HG02610 (cell line): ENCODE data around the gene COX4I1.

Source experiments
- ATAC-seq: cut with Tn5 transposase; IDR thresholded peaks from one replicate; pipeline ENCODE4 v1.9.1; 2021; ENCODE audit warnings: mild to moderate bottlenecking, moderate library complexity; ENCODE audit not compliant: unreplicated experiment

Gene COX4I1

DNA sequence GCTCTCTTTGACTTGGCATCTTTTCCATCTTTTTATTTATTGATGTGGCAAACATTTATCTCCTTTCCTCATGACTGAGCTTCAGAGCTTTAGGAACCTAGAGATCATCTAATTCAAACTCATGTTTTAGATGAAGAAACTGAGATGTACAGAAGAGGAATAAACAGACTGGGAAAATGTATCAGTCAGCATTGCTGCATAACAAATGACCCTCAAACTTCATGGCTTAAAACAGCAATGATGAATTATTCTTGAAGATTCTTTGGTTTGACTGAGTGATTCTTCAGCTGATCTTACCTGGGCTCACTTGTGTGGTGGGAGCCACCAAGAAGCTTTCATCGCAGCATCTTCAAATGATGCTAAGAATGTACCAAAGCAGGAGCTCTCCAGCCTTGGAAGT, 55.4 kb downstream of the COX4I1 start:
- ATAC-seq, result no peak

DNA sequence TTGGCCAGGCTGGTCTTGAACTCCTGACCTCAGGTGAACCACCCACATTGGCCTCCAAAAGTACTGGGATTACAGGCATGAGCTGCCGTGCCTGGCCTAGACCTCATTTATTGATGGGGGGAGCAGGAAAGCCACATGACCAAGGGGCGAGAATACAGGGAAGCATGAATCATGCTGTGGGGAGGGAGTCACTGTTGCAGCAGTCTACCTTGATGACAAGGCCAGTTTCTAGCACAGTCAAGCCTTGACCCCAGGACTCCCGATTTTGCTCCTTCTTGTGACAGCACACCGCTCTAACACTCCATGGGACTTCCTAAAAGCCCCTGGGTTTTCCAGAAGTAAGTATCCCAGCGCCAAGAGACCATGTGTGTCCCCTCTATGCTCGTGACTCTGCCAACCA, 56.6 kb downstream of the COX4I1 start:
- no peak for ATAC-seq

DNA sequence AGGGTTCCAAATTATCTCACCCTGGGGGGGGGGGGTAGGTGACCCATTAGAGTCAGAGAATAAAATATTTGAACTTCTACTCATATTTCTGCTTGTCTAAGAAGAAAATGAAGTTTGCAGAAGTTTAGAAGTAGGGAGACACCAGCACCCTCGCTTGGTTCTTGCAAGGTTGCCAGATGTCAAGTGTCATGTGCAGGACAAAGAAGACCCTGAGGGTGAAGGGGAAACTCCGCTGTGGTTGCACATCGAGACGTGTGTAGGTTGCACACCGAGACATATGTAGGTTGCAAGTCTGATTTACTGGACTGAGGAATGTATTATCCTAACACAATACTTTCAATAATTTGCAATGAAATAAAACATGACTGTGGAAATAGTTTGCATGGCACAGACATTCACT, 57.1 kb downstream of the COX4I1 start:
- no peak for ATAC-seq
